Activated CD4-positive, alpha-beta T cell treated with anti-CD3 and anti-CD28 coated beads, Interleukin-2, amount 10 ng/mL, durations not matched to agents 24 days and 14 days (primary cell): ENCODE results near the gene IGFBP4. TPM values are rescaled to one million over a fixed set of nuclear protein-coding genes. Genes with fewer than 3 reads are reported as not detected.

Experiments used
- DNase-seq: peaks from one replicate; pipeline ENCODE4 v3.0.0; 2022
- H3K27ac Mint-ChIP-seq: one replicate; pipeline ENCODE4 v1.8.0; 2022; ENCODE audit warnings: mild to moderate bottlenecking, mixed read lengths
- H3K27me3 Mint-ChIP-seq: one replicate; pipeline ENCODE4 v1.8.0; 2022; ENCODE audit warnings: mixed read lengths
- H3K36me3 Mint-ChIP-seq: one replicate; pipeline ENCODE4 v1.8.0; 2022; ENCODE audit warnings: low read depth, mild to moderate bottlenecking, mixed read lengths
- H3K4me1 Mint-ChIP-seq: one replicate; pipeline ENCODE4 v1.8.0; 2021; ENCODE audit warnings: mixed read lengths
- H3K4me3 Mint-ChIP-seq: one replicate; pipeline ENCODE4 v1.8.0; 2022; ENCODE audit warnings: mild to moderate bottlenecking, moderate library complexity, mixed read lengths
- H3K9me3 Mint-ChIP-seq: one replicate; pipeline ENCODE4 v1.8.0; 2021; ENCODE audit warnings: mixed read lengths
- intact Hi-C: fragments of 100-400 bp; cut with micrococcal nuclease; formaldehyde crosslinking; loops from one replicate; pipeline ENCODE4 v1.15.1; 2023
- total RNA-seq: library from RNA; stranded (reverse); gene quantifications from 2 replicates; pipeline ENCODE4 v1.2.3, GENCODE V29; 2022

IGFBP4 gene
- total RNA-seq, 1 donor from 2014 or later = 113 TPM

- Mint-ChIP-seq H3K27me3 (no peaks in the 10 kb centered on the region), H3K4me1 (peaks cover 79% of the 10 kb centered on the region), H3K36me3 (no peaks in the 10 kb centered on the region), H3K27ac (peak overlapping the region; percentile 69), H3K9me3 (no peaks in the 10 kb centered on the region), H3K4me3 (no peak overlapping the region)
- no peak for DNase-seq
- intact Hi-C loops = no loop called here
These were observed 44.2 kb downstream of the IGFBP4 start for GRCh38 chr17:40487371-40488020.

GRCh38 chr17:40490289-40490853, 47.1 kb downstream of the IGFBP4 start:
- Mint-ChIP-seq H3K27ac (peak overlapping the region; percentile 84), H3K9me3 (no peaks in the 10 kb centered on the region), H3K4me1 (peaks cover 62% of the 10 kb centered on the region), H3K4me3 (peak overlapping the region; percentile 71), H3K36me3 (no peaks in the 10 kb centered on the region), H3K27me3 (no peaks in the 10 kb centered on the region)
- peak; percentile 77 for DNase-seq
- intact Hi-C loops = no loop called here

GRCh38 chr17:40490982-40491381, 47.7 kb downstream of the IGFBP4 start:
- Mint-ChIP-seq H3K4me3 (peak overlapping the region; percentile 71), H3K27me3 (no peaks in the 10 kb centered on the region), H3K9me3 (no peaks in the 10 kb centered on the region), H3K4me1 (peaks cover 58% of the 10 kb centered on the region), H3K27ac (peak overlapping the region; percentile 84), H3K36me3 (no peaks in the 10 kb centered on the region)
- DNase-seq = no peak
- intact Hi-C loops = no loop called here

GRCh38 chr17:40491486-40491885, 48.2 kb downstream of the IGFBP4 start:
- Mint-ChIP-seq H3K36me3 (no peaks in the 10 kb centered on the region), H3K4me3 (peak overlapping the region; percentile 71), H3K27me3 (no peaks in the 10 kb centered on the region), H3K27ac (peak overlapping the region; percentile 62), H3K4me1 (peaks cover 53% of the 10 kb centered on the region), H3K9me3 (no peaks in the 10 kb centered on the region)
- no peak for DNase-seq
- intact Hi-C loops = no loop called here

GRCh38 chr17:40493697-40494096, 50.4 kb downstream of the IGFBP4 start:
- Mint-ChIP-seq H3K4me3 (no peak overlapping the region), H3K27ac (no peak overlapping the region), H3K9me3 (no peaks in the 10 kb centered on the region), H3K27me3 (no peaks in the 10 kb centered on the region), H3K4me1 (peaks cover 41% of the 10 kb centered on the region), H3K36me3 (peaks cover 2% of the 10 kb centered on the region)
- intact Hi-C loops = no loop called here
- no peak for DNase-seq

GRCh38 chr17:40495140-40495539, 51.9 kb downstream of the IGFBP4 start:
- no peak for DNase-seq
- Mint-ChIP-seq H3K36me3 (peaks cover 2% of the 10 kb centered on the region), H3K9me3 (no peaks in the 10 kb centered on the region), H3K27ac (no peak overlapping the region), H3K4me3 (no peak overlapping the region), H3K27me3 (no peaks in the 10 kb centered on the region), H3K4me1 (peaks cover 32% of the 10 kb centered on the region)
- intact Hi-C loops = no loop called here

GRCh38 chr17:40496170-40496569, 52.9 kb downstream of the IGFBP4 start:
- H3K27me3 Mint-ChIP-seq = no peaks in the 10 kb centered on the region
- DNase-seq = no peak
- peaks cover 4% of the 10 kb centered on the region for H3K36me3 Mint-ChIP-seq
- H3K27ac Mint-ChIP-seq = no peak overlapping the region
- intact Hi-C loops = no loop called here
- H3K4me3 Mint-ChIP-seq = no peak overlapping the region
- no peaks in the 10 kb centered on the region for H3K9me3 Mint-ChIP-seq
- H3K4me1 Mint-ChIP-seq = peaks cover 23% of the 10 kb centered on the region

GRCh38 chr17:40496634-40497420, 53.6 kb downstream of the IGFBP4 start:
- Mint-ChIP-seq H3K27ac (peak overlapping the region; percentile 71), H3K9me3 (no peaks in the 10 kb centered on the region)
- intact Hi-C loops = no loop called here

GRCh38 chr17:40497695-40498094, 54.4 kb downstream of the IGFBP4 start:
- H3K4me3 Mint-ChIP-seq = no peak overlapping the region
- no peak overlapping the region for H3K27ac Mint-ChIP-seq
- H3K9me3 Mint-ChIP-seq = no peaks in the 10 kb centered on the region
- DNase-seq = no peak
- H3K36me3 Mint-ChIP-seq = peaks cover 4% of the 10 kb centered on the region
- H3K4me1 Mint-ChIP-seq = peaks cover 18% of the 10 kb centered on the region
- intact Hi-C loops = no loop called here
- H3K27me3 Mint-ChIP-seq = no peaks in the 10 kb centered on the region

More at GRCh38 chr17:40496634-40497420, 53.6 kb downstream of the IGFBP4 start:
- peaks cover 4% of the 10 kb centered on the region for H3K36me3 Mint-ChIP-seq
- no peak for DNase-seq
- H3K4me1 Mint-ChIP-seq = peaks cover 19% of the 10 kb centered on the region
- no peaks in the 10 kb centered on the region for H3K27me3 Mint-ChIP-seq
- H3K4me3 Mint-ChIP-seq = no peak overlapping the region

- Mint-ChIP-seq H3K27ac (no peak overlapping the region), H3K4me1 (peaks cover 14% of the 10 kb centered on the region), H3K9me3 (no peaks in the 10 kb centered on the region), H3K36me3 (peaks cover 4% of the 10 kb centered on the region), H3K4me3 (no peak overlapping the region), H3K27me3 (no peaks in the 10 kb centered on the region)
- intact Hi-C loops = no loop called here
- no peak for DNase-seq
These were observed 55.2 kb downstream of the IGFBP4 start for GRCh38 chr17:40498281-40499084.

- no peak for DNase-seq
- intact Hi-C loops = no loop called here
- Mint-ChIP-seq H3K4me1 (peaks cover 14% of the 10 kb centered on the region), H3K36me3 (peaks cover 4% of the 10 kb centered on the region), H3K27me3 (no peaks in the 10 kb centered on the region), H3K27ac (no peak overlapping the region), H3K9me3 (no peaks in the 10 kb centered on the region), H3K4me3 (no peak overlapping the region)
These were observed 56.4 kb downstream of the IGFBP4 start for GRCh38 chr17:40499551-40500189.

- intact Hi-C loops = no loop called here
- no peak overlapping the region for H3K27ac Mint-ChIP-seq
- H3K36me3 Mint-ChIP-seq = peaks cover 4% of the 10 kb centered on the region
- H3K27me3 Mint-ChIP-seq = no peaks in the 10 kb centered on the region
- H3K9me3 Mint-ChIP-seq = no peaks in the 10 kb centered on the region
- H3K4me1 Mint-ChIP-seq = peaks cover 13% of the 10 kb centered on the region
- no peak overlapping the region for H3K4me3 Mint-ChIP-seq
- no peak for DNase-seq
These were observed 56.9 kb downstream of the IGFBP4 start for GRCh38 chr17:40500190-40500589.

- Mint-ChIP-seq H3K9me3 (no peaks in the 10 kb centered on the region), H3K36me3 (peaks cover 4% of the 10 kb centered on the region), H3K4me1 (peaks cover 16% of the 10 kb centered on the region), H3K27me3 (no peaks in the 10 kb centered on the region), H3K4me3 (no peak overlapping the region), H3K27ac (no peak overlapping the region)
- no peak for DNase-seq
- intact Hi-C loops = no loop called here
These were observed 57.5 kb downstream of the IGFBP4 start for GRCh38 chr17:40500709-40501108.
